Measurements from ENCODE around the gene ADAMTS9.

The ADAMTS9 gene

DNA sequence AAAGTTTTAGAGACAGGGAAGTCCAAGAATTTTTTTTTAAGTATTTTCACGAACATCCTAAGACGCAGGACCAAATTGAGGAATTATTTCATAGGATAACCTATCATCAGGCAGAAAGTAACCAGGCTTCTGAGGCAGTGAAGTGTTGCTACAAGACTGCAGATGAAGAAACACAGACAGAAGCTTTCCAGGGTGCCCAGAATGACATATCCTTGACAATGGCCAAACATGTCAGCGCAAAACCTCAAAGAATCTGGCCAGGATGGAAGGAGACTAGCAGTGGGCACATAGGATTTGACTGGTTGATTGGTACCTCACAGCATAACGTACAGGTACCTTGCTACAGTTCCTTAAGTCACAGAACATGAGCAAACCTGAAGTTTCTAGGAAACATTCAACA, 7.5 kb downstream of the ADAMTS9 start:
- Histone ChIP-seq H3K27me3 (peaks cover 32% of the 10 kb centered on the region), H3K4me1 (ENCODE audit: control insufficient read depth in 1 of 2, insufficient read depth in 1 of 2, low read depth in 1 of 2, low read length in 1 of 2) (no peaks in the 10 kb centered on the region), H3K9me3 (no peaks in the 10 kb centered on the region), H3K27ac (no peak overlapping the region), H3K36me3 (no peaks in the 10 kb centered on the region), H3K4me3 (ENCODE audit: low read depth in 1 of 2, low read length in 1 of 2) (no peak overlapping the region)
- TF ChIP-seq CTCF (IDR thresholded peaks at IDR 0.05) = no peak

DNA sequence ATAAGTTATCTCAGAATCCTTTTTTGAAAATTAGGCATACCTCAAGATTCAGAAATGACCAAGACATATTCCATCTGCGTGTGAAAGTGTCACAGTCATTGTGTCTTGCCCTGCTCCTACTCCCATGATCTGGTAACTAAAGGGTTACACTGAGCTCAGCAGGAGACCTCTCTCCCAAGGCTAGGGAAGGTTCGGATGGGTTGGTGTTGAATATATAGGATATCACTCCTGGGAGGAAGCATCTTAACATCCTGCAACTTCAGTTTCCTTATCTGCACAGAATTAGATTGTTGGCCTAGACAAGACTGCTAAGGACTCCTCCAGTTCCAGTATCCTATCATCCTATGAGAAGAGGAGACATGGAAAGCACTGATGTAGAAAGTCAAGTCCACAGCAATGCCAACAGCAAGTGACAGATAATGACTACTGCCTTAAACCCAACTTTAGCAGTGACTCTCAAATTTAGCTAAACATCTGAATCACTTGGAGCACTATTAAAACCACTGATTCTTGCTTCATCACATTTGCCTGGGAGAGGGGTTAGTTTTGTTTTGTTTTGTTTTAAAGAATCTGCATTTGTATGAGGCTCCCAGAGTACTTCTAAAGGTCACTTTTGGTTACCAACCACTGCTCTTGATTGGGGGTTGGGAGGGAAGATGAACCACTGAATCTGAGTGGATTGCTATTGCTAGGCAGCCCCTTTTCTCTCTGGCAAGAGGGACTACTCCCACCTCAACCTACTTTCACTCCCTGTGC, 9.7 kb downstream of the ADAMTS9 start:
- Histone ChIP-seq H3K4me1 (ENCODE audit: control insufficient read depth in 1 of 2, insufficient read depth in 1 of 2, low read depth in 1 of 2, low read length in 1 of 2) (no peaks in the 10 kb centered on the region), H3K36me3 (no peaks in the 10 kb centered on the region), H3K27ac (no peak overlapping the region), H3K9me3 (no peaks in the 10 kb centered on the region), H3K27me3 (peaks cover 10% of the 10 kb centered on the region), H3K4me3 (ENCODE audit: low read depth in 1 of 2, low read length in 1 of 2) (no peak overlapping the region)
- TF ChIP-seq CTCF (IDR thresholded peaks at IDR 0.05) = no peak

DNA sequence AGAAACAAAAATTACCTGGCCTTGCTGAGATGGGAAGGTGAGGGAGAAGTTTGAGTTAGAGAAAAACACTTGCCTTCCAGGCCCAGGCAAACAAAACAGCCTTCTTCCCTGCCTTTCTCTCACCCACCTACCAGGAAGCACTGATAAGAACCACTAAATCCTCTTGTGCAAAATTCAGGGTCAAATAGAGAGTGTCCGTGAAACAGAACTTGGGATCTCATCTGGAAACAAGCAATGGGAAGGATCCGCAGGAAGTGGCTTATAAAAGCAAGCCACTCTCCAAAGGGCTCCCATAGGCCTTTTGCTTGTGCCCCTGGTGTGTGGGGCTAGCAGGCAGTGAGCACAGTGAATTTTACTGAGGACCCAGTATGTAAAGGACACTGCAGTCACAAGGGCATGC, 11.0 kb downstream of the ADAMTS9 start:
- Histone ChIP-seq H3K27ac (no peak overlapping the region), H3K36me3 (no peaks in the 10 kb centered on the region), H3K27me3 (peaks cover under 1% of the 10 kb centered on the region), H3K4me3 (ENCODE audit: low read depth in 1 of 2, low read length in 1 of 2) (no peak overlapping the region), H3K9me3 (no peaks in the 10 kb centered on the region), H3K4me1 (ENCODE audit: control insufficient read depth in 1 of 2, insufficient read depth in 1 of 2, low read depth in 1 of 2, low read length in 1 of 2) (no peaks in the 10 kb centered on the region)
- no peak for TF ChIP-seq CTCF (IDR thresholded peaks at IDR 0.05)

- H3K4me1 ChIP-seq (ENCODE audit: control insufficient read depth in 1 of 2, insufficient read depth in 1 of 2, low read depth in 1 of 2, low read length in 1 of 2) = no peaks in the 10 kb centered on the region
- no peaks in the 10 kb centered on the region for H3K36me3 ChIP-seq
- TF ChIP-seq CTCF (IDR thresholded peaks at IDR 0.05) = no peak
- H3K4me3 ChIP-seq (ENCODE audit: low read depth in 1 of 2, low read length in 1 of 2) = no peak overlapping the region
- H3K9me3 ChIP-seq = no peaks in the 10 kb centered on the region
- no peak overlapping the region for H3K27ac ChIP-seq
- H3K27me3 ChIP-seq = no peaks in the 10 kb centered on the region
These were observed 12.0 kb downstream of the ADAMTS9 start for GRCh38 chr3:64675687-64676247.

GRCh38 chr3:64674591-64675076, 13.2 kb downstream of the ADAMTS9 start:
- H3K4me3 ChIP-seq (ENCODE audit: low read depth in 1 of 2, low read length in 1 of 2) = no peak overlapping the region
- H3K9me3 ChIP-seq = no peaks in the 10 kb centered on the region
- H3K36me3 ChIP-seq = no peaks in the 10 kb centered on the region
- no peak overlapping the region for H3K27ac ChIP-seq
- no peaks in the 10 kb centered on the region for H3K4me1 ChIP-seq (ENCODE audit: control insufficient read depth in 1 of 2, insufficient read depth in 1 of 2, low read depth in 1 of 2, low read length in 1 of 2)
- no peaks in the 10 kb centered on the region for H3K27me3 ChIP-seq
- no peak for TF ChIP-seq CTCF (IDR thresholded peaks at IDR 0.05)
